Nephron progenitor cell (in vitro differentiated cells): ENCODE results near the gene PLEKHJ1.
"Not testable (repeated sequence)": the region's sequence is repeated elsewhere in the genome, so short reads cannot be mapped to it uniquely, and the experiment has no call there.

ENCODE experiments used
- DNase-seq: peaks from one replicate; pipeline ENCODE4 v3.0.0; 2021
- H3K27ac Mint-ChIP-seq: 2 replicates; pipeline ENCODE4 v1.8.0; 2021; ENCODE audit warnings: mild to moderate bottlenecking, moderate library complexity, mixed read lengths
- H3K27me3 Mint-ChIP-seq: 2 replicates; pipeline ENCODE4 v1.8.0; 2021; ENCODE audit warnings: mild to moderate bottlenecking, low read depth, mixed read lengths; ENCODE audit not compliant: poor library complexity
- H3K36me3 Mint-ChIP-seq: 2 replicates; pipeline ENCODE4 v1.8.0; 2021; ENCODE audit warnings: low read depth, mixed read lengths
- H3K4me1 Mint-ChIP-seq: 2 replicates; pipeline ENCODE4 v1.8.0; 2021; ENCODE audit warnings: mixed read lengths
- H3K4me3 Mint-ChIP-seq: 2 replicates; pipeline ENCODE4 v1.8.0; 2021; ENCODE audit warnings: mild to moderate bottlenecking, moderate library complexity, mixed read lengths
- H3K9me3 Mint-ChIP-seq: 2 replicates; pipeline ENCODE4 v1.8.0; 2021; ENCODE audit warnings: mild to moderate bottlenecking, moderate library complexity, mixed read lengths
- CTCF ChIP-seq: fragments of 200-600 bp; sonication (generic); IDR thresholded peaks from 2 replicates; pipeline ENCODE4 v1.5.0; 2021; ENCODE audit warnings: antibody characterized with exemption

PLEKHJ1 gene

GRCh38 chr19:2236314-2237050 is at the start of gene PLEKHJ1, which contains the start of gene SF3A2:
TSS of gene PLEKHJ1 (minus strand) at chr19:2236329. CDS start at chr19:2236248, 81 bp downstream.
TSS of gene SF3A2 (plus strand) at chr19:2236824. CDS start at chr19:2243419, 6,595 bp downstream.
- H3K4me1 Mint-ChIP-seq: peaks cover 63% of the 10 kb centered on the region
- DNase-seq: peak; percentile 97

GRCh38 chr19:2283835-2284507 is 47.8 kb upstream of the PLEKHJ1 start:
- no peak overlapping the region for H3K27ac Mint-ChIP-seq
- H3K27me3 Mint-ChIP-seq: peaks cover 90% of the 10 kb centered on the region
- peaks cover 3% of the 10 kb centered on the region for H3K36me3 Mint-ChIP-seq

More at GRCh38 chr19:2236314-2237050, at the start of gene PLEKHJ1, which contains the start of gene SF3A2:
- peak; percentile 96 for TF ChIP-seq CTCF
- Mint-ChIP-seq H3K4me3 (peak within 1 kb of the TSS; percentile 89), H3K9me3 (no peaks in the 10 kb centered on the region), H3K36me3 (peaks cover 17% of the 10 kb centered on the region), H3K27me3 (no peaks in the 10 kb centered on the region), H3K27ac (peak within 1 kb of the TSS; percentile 100)

GRCh38 chr19:2282862-2283237 is 46.7 kb upstream of the PLEKHJ1 start:
- peak overlapping the region; percentile 55 for H3K4me3 Mint-ChIP-seq
- H3K27ac Mint-ChIP-seq: no peak overlapping the region
- H3K4me1 Mint-ChIP-seq: peaks cover 4% of the 10 kb centered on the region
- no peaks in the 10 kb centered on the region for H3K36me3 Mint-ChIP-seq
- peaks cover 79% of the 10 kb centered on the region for H3K27me3 Mint-ChIP-seq
- DNase-seq: no peak
- no peaks in the 10 kb centered on the region for H3K9me3 Mint-ChIP-seq
- no peak for TF ChIP-seq CTCF

More at GRCh38 chr19:2283835-2284507, 47.8 kb upstream of the PLEKHJ1 start:
- TF ChIP-seq CTCF: no peak
- no peak for DNase-seq
- Mint-ChIP-seq H3K4me3 (no peak overlapping the region), H3K9me3 (no peaks in the 10 kb centered on the region), H3K4me1 (peaks cover 9% of the 10 kb centered on the region)

- DNase-seq: peak; percentile 75
- peaks cover 2% of the 10 kb centered on the region for H3K36me3 Mint-ChIP-seq
- H3K4me1 Mint-ChIP-seq: peaks cover 7% of the 10 kb centered on the region
- no peaks in the 10 kb centered on the region for H3K9me3 Mint-ChIP-seq
- H3K4me3 Mint-ChIP-seq: peak within 1 kb of the TSS; percentile 55
- H3K27ac Mint-ChIP-seq: no peak within 1 kb of the TSS
- TF ChIP-seq CTCF: no peak
- H3K27me3 Mint-ChIP-seq: peaks cover 73% of the 10 kb centered on the region
These were observed 46.1 kb upstream of the PLEKHJ1 start, which contains the start of gene PEAK3 for GRCh38 chr19:2282062-2282861. TSS of gene PEAK3 (minus strand) at chr19:2282175. CDS start at chr19:2280931, 1,244 bp downstream.

- H3K27me3 Mint-ChIP-seq: peaks cover 65% of the 10 kb centered on the region
- H3K27ac Mint-ChIP-seq, DNase-seq, H3K4me1 Mint-ChIP-seq, H3K9me3 Mint-ChIP-seq: not testable (repeated sequence)
- H3K36me3 Mint-ChIP-seq: peaks cover 10% of the 10 kb centered on the region
- peak overlapping the region; percentile 52 for H3K4me3 Mint-ChIP-seq
These were observed 45.3 kb upstream of the PLEKHJ1 start for GRCh38 chr19:2281265-2282061.
